ENCODE results near the gene SUGP2. TPM values are rescaled to one million over a fixed set of nuclear protein-coding genes. Genes with fewer than 3 reads are reported as not detected.

SUGP2 gene
- total RNA-seq, 1 donor from 2014 or later, result 68.2 TPM

- intact Hi-C loops (cut with micrococcal nuclease), result no loop called here
- Histone ChIP-seq H3K27ac (replicated peaks) (no peak overlapping the region), H3K9me3 (replicated peaks) (no peaks in the 10 kb centered on the region), H3K4me1 (peaks cover 6% of the 10 kb centered on the region), H3K4me3 (no peak overlapping the region), H3K27me3 (ENCODE audit: low read depth) (peaks cover 13% of the 10 kb centered on the region), H3K36me3 (no peaks in the 10 kb centered on the region)
- no peak for DNase-seq
- no peak for TF ChIP-seq CTCF (IDR thresholded peaks at IDR 0.05; ENCODE audit: borderline replicate concordance)
Measured at GRCh38 chr19:18982669-18983068, 50.6 kb downstream of the SUGP2 start.

DNA sequence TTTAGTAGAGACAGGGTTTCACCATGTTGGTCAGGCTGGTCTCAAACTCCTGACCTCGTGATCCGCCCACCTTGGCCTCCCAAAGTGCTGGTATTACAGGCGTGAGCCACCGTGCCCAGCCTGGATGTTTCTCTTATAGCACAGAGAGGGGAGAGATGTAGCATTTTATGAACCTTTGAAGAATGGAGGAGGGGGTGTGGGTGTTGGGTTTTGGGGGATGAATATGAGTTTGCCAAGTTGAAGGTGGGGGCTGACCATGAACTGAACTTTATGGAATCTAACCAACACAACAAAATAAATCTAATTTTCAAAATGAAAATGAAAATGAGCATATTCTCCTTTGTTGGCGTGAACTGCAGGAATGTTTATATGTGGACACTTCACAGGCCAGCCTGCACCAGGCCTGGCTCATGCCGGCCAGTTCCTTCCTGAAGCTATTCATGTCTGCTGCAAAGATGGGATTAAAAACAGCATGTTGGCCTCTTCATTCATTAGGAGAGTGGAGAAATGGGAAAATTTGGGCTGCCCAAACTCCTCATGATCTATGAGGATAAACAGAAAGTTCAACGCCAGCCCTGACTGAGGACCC is 52.8 kb downstream of the SUGP2 start:
- peaks cover 13% of the 10 kb centered on the region for H3K27me3 ChIP-seq (ENCODE audit: low read depth)
- DNase-seq, result no peak
- no peak overlapping the region for H3K4me3 ChIP-seq
- no peaks in the 10 kb centered on the region for H3K4me1 ChIP-seq
- intact Hi-C loops (cut with micrococcal nuclease), result no loop called here
- no peaks in the 10 kb centered on the region for H3K36me3 ChIP-seq
- no peaks in the 10 kb centered on the region for H3K9me3 ChIP-seq (replicated peaks)
- H3K27ac ChIP-seq (replicated peaks), result no peak overlapping the region
- no peak for TF ChIP-seq CTCF (IDR thresholded peaks at IDR 0.05; ENCODE audit: borderline replicate concordance)

GRCh38 chr19:18978616-18979015 is 54.7 kb downstream of the SUGP2 start:
- DNase-seq, result no peak
- Histone ChIP-seq H3K27me3 (ENCODE audit: low read depth) (peaks cover 12% of the 10 kb centered on the region), H3K4me1 (no peaks in the 10 kb centered on the region), H3K4me3 (no peak overlapping the region), H3K9me3 (replicated peaks) (no peaks in the 10 kb centered on the region), H3K27ac (replicated peaks) (no peak overlapping the region), H3K36me3 (no peaks in the 10 kb centered on the region)
- intact Hi-C loops (cut with micrococcal nuclease), result no loop called here
- no peak for TF ChIP-seq CTCF (IDR thresholded peaks at IDR 0.05; ENCODE audit: borderline replicate concordance)

DNA sequence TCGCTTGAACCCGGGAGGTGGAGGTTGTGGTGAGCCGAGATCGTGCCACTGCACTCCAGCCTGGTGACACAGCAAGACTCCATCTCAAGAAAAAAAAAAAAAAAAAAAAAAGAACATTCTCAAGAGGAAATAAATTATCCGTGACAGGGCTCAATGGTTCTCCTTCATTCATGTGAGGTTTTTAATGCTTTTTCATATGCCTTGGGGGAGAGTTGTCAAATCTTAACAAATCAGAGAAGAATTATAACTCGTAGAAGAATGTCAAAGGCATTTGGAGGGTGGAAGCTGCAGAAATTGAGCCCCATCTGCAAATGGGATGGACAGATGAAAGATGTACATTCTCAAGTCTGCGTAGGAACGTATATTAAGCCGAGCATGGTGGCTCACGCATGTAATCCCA is 57.4 kb downstream of the SUGP2 start:
- intact Hi-C loops (cut with micrococcal nuclease), result no loop called here
- Histone ChIP-seq H3K27me3 (ENCODE audit: low read depth) (no peaks in the 10 kb centered on the region), H3K9me3 (replicated peaks) (no peaks in the 10 kb centered on the region), H3K4me3 (no peak overlapping the region), H3K4me1 (peaks cover 14% of the 10 kb centered on the region), H3K36me3 (no peaks in the 10 kb centered on the region), H3K27ac (replicated peaks) (no peak overlapping the region)
- no peak for DNase-seq
- no peak for TF ChIP-seq CTCF (IDR thresholded peaks at IDR 0.05; ENCODE audit: borderline replicate concordance)

- Histone ChIP-seq H3K4me1 (peaks cover 14% of the 10 kb centered on the region), H3K27me3 (ENCODE audit: low read depth) (no peaks in the 10 kb centered on the region), H3K27ac (replicated peaks) (no peak overlapping the region), H3K36me3 (no peaks in the 10 kb centered on the region), H3K4me3 (no peak overlapping the region), H3K9me3 (replicated peaks) (no peaks in the 10 kb centered on the region)
- TF ChIP-seq CTCF (IDR thresholded peaks at IDR 0.05; ENCODE audit: borderline replicate concordance), result no peak
- intact Hi-C loops (cut with micrococcal nuclease), result no loop called here
- DNase-seq, result no peak
Measured at GRCh38 chr19:18975011-18975410, 58.3 kb downstream of the SUGP2 start.
